Measurements from ENCODE around the gene FTO.

The FTO gene

DNA sequence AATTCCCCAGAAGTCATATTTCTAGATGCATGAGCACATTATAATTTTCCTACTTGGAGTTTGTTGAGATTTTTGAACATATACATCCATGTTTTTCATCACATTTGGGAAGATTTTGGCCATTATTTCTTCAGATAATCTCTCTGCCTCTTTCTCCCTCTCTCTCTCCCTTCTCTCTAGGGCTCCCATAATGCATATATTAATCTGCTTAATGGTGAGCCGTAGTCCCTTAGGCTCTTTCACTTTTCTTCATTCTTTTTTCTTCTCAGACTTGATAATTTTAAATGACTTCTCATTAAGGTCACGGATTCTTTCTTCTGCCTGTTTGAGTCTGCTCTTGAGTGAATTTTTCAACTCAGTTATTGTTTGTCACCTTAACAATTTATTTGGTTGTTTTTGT is 481.1 kb downstream of the FTO start:
- DNase-seq (ENCODE audit: low spot score), result no peak

DNA sequence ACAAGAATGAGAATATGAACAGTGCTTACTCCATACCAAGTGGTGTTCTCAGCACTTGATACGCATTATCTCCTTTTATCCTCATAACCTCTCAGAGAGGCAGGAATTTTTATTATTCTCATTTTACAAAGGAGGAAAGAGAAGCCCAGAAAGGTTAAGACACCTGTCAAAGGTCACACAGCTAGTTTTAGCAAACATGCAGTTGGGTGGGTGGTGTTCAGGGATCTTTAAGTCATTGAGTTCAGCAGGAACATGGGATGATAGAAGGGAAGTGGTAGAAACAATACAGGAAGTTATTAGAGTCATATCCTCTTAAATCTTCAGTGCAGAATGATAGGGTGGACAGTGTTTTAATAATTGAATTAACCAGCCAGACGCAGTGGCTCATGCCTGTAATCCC is 487.2 kb downstream of the FTO start:
- no peak for DNase-seq (ENCODE audit: low spot score)

DNA sequence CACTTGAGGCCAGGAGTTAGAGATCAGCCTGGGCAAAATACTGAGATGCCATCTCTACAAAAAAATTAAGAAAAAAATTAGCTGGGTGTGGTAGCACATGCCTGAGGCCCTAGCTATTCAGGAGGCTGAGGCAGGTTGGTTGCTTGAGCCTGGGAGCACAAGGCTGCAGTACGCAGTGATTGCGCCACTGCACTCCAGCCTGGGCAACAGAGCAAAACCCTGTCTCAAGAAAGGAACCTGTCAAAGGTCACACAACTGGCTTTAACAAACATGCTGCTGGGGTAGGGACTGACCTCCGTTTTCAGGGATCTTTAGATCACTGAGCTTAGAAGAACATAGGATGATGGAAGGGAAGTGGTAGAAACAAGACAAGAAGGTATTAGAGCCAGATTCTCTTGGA is 487.6 kb downstream of the FTO start:
- no peak for DNase-seq (ENCODE audit: low spot score)

DNA sequence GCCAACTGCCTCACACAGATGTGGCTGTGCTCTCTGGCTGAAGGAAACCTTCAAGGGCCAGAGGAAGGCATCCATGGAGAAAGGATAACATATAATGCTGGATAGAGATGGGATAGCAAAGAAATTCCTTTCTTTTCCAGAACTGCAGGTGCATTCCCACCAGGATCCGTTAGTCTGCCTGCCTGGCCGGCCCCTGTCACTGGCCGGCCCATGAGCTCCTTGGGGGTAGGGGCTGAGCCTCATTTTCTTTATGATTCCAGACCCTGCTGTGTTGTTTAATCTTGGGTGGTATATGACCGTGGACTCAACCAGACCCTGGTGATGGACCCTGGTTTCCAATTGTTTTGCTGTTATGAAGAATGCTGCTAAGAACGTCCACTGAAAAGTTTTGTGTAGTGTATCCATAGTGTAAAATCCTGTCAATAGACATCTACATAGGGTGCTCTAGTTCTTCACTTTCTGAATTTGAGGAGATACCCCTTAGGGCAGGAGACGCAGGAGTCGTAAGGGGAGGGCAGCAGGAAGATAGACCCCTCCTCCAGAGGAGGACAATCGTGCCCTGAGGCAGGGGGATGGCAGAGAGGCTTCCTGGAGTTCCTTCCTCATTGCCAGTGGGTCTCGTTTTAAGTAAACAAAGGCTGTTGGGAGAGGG is 489.2 kb downstream of the FTO start:
- no peak for DNase-seq (ENCODE audit: low spot score)

DNA sequence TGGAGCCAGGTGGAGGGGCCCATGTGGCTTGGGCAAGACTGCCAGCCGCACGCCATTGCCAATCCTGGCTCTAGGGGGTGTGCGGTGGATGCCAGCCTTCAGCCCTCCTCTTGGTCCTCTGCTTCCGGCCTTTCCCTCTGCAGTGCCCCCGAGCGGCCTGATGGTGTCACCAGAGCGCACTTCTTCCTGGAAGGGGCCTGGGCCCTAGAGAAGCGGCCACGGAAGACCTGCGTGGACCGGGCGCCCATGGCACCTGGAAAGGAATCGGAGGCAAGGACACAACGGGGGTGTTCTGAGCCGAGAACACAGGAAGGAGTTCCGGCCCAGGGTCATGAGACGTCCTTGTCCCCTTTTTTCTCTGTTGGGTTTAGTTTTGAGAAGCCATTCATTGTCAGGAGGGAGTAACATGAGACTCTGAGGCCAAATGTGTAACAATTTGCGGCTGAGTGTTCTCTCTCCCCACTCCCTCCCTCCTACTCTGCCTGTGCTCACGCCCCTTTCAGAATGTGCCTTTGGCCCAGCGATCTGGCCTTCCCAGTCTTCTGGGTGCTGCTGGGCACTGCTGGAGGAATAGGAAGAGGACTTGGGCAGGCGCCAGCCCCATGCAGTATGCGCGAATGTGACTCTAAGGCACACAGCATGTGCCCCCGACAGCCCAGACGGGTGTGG is 489.8 kb downstream of the FTO start:
- DNase-seq (ENCODE audit: low spot score), result peak; percentile 89

DNA sequence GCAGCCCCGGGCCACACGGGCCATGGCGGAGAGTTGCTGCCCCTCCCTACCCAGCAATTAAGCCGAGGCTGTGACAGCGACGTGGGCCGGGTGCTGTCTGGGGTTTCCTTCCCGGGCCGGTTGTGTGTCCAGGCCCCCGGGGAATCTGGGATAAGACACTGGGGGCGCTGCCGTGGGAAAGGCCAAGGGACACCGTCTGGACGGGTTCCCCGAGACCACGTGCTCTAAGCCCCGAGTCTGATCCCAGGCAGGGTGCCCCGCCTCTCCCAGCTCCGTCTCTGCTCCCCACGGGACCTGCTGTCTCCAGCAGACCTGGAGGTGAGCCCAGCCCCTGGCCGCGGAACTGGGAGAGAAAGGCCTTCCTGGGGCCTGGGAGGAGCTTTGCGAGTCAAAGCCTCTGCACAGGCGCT is 490.4 kb downstream of the FTO start:
- DNase-seq (ENCODE audit: low spot score), result peak; percentile 70

DNA sequence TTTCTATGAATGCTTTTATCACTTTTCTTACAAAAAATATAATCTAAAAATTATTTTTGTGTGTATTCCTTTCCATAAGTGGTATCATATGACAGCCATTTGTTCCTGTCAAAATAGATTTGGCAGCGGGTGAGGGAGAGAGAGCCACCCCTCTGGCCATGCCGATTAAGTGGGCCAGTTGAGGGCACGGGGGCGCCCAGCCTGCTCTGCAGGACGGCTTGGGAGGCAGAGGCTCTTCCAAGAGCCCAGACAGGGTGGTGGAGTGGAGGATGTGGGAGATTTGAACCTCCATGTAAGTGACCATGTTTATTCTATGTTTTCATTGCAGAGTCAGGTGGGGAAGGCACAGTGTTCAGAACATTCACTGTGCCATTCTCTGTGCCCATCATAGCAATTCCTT is 493.8 kb downstream of the FTO start:
- DNase-seq (ENCODE audit: low spot score), result no peak

DNA sequence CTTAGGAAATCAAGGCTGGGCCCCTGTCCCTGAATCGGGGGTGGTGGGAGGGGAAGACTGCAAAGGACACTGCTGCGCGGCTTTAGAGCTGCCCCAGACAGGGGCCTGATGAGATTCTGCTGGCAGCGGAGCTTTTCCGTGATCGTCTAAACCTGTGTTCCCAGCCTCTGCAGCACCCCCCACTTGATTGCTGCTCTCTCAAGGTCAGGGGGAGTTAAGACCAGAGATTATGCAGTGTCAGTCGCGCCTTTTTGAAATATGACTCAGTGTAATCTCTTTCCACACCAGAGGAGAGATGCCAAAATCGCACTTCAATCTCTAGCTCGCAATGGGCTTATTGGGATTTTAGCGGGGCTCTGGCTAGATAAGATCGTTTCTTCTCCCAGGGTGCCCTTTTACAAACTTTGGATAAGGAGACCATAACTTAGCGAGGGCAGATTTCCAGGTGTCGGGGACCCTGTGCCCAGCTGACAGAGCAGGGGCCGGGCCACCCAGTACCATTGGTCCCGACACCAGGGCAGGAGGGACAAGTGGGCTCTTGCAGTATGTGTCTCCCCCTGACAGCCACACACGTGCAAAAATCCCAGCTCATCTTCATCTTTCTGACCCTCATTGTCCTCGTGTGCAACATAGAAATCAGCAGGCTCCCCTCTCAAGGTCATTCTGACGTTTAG is 495.7 kb downstream of the FTO start:
- no peak for DNase-seq (ENCODE audit: low spot score)

DNA sequence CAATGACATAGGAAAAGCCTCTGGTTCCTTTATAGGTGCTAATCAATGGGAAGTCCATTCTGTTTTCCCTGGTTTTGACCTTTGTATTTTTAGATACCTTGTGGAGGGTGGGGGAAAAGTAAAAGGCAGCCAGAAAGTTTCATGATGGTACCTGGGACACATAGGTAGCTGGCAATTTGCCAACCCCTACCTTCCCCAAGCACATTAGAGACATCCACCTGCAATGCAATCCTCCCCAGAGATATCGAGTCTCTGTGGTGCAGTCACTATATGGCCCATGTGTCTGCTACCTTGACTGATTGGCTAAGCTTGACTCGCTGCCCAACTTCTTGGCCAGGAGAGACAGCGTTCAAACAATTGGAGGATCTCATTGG is 496.2 kb downstream of the FTO start:
- no peak for DNase-seq (ENCODE audit: low spot score)

DNA sequence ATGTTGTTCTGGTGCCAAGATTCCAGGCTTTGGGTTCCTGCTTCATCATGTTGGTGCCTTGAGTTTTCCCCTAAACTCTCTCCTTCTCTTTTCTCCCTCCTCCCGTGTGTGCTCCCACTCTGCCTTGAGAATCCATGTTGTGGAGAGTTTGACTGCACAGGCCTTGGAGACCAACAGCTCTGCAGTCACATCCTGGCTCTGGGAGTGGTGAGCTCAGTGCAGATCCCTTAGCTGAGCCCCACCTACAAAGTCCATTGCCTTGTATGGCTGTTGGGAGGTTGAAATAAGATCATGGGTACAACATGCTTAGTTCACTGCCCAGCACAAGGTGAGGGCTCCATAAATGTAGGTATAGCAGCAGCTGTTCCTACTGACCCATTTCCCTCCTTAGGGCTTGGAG is 496.8 kb downstream of the FTO start:
- DNase-seq (ENCODE audit: low spot score), result no peak

DNA sequence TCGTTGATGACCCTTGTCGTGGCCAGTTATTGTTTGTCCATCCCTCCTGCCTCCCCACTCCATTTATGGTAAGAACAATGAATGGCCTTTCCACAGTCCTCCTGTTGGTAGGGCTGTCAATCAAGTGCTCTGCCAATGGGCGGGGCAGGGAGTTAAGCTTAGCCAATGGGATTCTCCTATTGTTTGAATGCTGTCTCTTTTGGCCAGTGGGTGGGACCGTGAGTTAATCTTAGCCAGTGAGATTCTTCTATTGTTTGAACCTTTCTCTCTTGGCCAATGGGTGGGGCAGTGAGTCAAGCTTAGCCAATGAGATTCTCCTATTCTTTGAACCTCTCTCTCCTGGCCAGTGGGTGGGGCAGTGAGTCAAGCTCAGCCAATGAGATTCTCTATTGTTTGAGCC is 497.2 kb downstream of the FTO start:
- DNase-seq (ENCODE audit: low spot score), result no peak
